ENCODE measurements around the gene PCDHGC3. TPM values are rescaled to one million over a fixed set of nuclear protein-coding genes. Genes with fewer than 3 reads are reported as not detected.

Gene PCDHGC3
- total RNA-seq, 1 donor: 36.3 TPM

DNA sequence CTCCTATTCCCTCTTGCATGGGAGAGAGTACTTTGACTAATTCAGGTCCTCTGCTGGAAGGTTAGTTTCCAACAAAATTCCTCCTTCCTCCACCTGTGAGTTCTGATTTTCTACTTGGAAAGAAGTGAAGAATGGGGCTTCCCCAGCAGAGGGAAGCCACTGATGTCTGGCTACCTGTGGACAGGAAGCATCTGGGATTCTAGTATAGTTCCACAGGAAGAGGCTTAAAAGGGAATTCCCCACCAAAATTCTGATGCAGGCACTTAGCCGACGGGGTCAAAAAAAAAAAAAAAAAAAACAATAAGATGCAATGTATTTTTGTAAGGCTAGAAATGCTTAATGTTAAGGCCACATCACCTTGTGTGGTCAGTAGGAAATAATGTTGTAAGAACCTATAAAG lies 46.5 kb downstream of the PCDHGC3 start:
- TF ChIP-seq, protein P1, sequence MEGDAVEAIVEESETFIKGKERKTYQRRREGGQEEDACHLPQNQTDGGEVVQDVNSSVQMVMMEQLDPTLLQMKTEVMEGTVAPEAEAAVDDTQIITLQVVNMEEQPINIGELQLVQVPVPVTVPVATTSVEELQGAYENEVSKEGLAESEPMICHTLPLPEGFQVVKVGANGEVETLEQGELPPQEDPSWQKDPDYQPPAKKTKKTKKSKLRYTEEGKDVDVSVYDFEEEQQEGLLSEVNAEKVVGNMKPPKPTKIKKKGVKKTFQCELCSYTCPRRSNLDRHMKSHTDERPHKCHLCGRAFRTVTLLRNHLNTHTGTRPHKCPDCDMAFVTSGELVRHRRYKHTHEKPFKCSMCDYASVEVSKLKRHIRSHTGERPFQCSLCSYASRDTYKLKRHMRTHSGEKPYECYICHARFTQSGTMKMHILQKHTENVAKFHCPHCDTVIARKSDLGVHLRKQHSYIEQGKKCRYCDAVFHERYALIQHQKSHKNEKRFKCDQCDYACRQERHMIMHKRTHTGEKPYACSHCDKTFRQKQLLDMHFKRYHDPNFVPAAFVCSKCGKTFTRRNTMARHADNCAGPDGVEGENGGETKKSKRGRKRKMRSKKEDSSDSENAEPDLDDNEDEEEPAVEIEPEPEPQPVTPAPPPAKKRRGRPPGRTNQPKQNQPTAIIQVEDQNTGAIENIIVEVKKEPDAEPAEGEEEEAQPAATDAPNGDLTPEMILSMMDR (IDR thresholded peaks at IDR 0.05; ENCODE audit: insufficient read depth, low read depth, low read length): no peak

DNA sequence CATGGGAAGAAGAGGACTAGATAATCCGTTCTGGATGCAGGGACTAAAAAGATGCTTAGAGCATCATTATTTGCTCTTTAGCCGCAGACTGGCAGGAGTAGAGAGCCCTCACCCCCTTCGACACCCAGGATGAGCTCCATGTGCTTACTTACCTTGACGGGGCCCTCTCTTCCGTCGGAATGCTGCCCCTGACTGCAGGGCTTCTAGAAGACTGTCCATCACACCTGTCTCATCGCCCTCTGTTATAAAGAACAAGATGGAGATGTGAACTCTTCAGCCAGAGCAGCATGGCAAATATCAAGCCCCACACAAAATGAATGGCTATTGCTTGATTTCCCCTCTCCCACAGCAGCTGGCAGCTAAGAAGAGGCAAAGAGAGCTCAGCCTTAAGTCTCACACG lies 48.2 kb downstream of the PCDHGC3 start:
- no peak for DNase-seq (ENCODE audit: low read depth)
- TF ChIP-seq, protein P1 (IDR thresholded peaks at IDR 0.05; ENCODE audit: insufficient read depth, low read depth, low read length): no peak
- H3K4me3 ChIP-seq (ENCODE audit: low read depth, low read length): no peak overlapping the region

More for the DNA sequence above, 46.5 kb downstream of the PCDHGC3 start:
- no peak for DNase-seq (ENCODE audit: low read depth)
- H3K4me3 ChIP-seq (ENCODE audit: low read depth, low read length): no peak overlapping the region

DNA sequence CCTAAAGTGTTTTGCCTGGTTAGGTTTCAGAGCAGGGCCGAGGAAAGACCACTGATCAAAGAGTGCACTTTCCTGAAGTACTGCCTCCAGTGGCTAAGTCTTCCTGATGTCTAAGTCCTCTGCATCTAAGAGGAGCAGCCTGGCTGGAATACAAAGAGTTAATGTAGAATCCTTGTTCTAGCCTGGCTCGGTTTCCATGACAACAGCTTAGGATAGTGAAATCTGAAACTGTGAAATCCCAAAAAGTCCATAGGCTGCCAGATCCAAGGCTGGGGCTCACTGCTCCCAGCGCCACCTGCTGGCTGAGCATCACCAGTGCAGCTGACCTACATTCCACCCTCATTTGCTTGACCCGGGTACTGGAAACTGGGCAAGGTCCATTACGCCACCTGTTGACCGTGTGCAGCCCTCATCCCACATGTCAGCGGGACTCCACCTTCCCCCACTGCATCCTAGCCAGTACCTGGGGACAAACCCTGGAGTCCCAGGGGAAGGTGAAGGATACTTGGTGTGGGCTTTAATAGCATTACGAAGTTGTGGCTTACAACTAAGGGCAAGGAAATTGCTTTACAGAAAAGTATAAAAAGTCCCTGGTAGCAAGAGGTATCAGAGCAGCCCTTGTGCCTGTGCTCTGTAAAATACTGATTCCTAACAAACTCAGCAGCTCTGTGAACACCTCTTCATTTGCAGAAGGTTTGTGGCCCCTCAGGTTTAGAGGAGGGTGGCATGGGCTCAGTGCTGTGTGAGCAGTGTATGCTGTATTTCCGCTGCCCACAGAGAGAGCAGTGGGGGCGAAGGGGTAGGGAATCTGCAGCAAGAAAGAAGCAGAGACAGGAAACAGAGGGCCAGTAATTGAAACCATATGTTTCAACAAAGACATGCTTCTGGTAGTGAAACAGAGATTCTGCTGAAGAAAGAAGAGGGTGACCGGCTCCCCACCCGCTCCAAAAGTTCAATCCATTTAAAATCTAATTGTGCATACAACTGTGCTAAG lies 49.1 kb downstream of the PCDHGC3 start:
- peak; percentile 99 for DNase-seq (ENCODE audit: low read depth)
- no peak overlapping the region for H3K4me3 ChIP-seq (ENCODE audit: low read depth, low read length)
- TF ChIP-seq, protein P1 (IDR thresholded peaks at IDR 0.05; ENCODE audit: insufficient read depth, low read depth, low read length): peak; percentile 100

DNA sequence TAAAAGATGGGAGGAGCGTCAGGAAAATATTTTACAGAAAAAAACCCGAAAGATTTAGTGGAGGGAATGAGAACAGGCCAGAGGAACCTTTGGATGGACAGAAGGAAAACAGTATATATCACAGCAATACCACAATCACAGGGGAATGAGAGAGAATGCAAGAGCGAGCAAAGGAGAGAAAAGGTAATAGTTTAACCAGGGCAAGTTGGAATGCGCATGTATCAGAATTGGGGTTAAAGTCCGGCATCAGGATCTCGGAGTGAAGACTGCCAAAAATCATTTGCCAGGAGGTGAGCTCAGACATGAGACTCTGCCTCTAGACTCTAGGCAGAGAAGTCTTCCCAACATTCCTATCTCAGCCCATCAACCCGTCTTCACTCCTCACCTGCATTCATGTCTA lies 49.9 kb downstream of the PCDHGC3 start:
- DNase-seq (ENCODE audit: low read depth): no peak
- no peak overlapping the region for H3K4me3 ChIP-seq (ENCODE audit: low read depth, low read length)
- TF ChIP-seq, protein P1 (IDR thresholded peaks at IDR 0.05; ENCODE audit: insufficient read depth, low read depth, low read length): no peak

DNA sequence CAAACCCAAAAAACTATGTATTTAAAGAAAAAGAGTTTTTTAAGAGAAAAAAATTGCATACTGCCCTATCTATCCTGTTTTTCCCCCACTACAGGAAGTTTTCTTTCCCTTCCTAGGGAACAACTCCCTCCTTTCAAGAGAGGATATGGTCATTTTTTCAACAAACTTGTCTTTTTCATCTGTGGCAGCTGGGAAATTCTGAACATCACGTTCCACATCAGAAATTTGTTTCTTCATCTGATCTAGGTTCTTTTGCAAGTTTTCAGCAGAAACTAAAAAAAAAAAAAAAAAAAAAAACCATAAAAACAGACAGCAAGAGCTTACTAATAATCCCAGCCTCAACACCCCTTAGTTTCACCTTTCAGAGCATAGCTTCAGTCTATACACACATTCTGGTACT lies 51.7 kb downstream of the PCDHGC3 start:
- TF ChIP-seq, protein P1 (IDR thresholded peaks at IDR 0.05; ENCODE audit: insufficient read depth, low read depth, low read length): no peak
- no peak for DNase-seq (ENCODE audit: low read depth)
- no peak overlapping the region for H3K4me3 ChIP-seq (ENCODE audit: low read depth, low read length)

Other genes starting within 250 kb of the PCDHGC3 start
- under 0.01 TPM in 2 replicates for gene PCDHB15, start 230.6 kb upstream of the PCDHGC3 start, total RNA-seq
- gene SLC25A2, start 171.9 kb upstream of the PCDHGC3 start, total RNA-seq: under 0.01 and 0.64 TPM in 2 replicates
- gene TAF7, start 155.2 kb upstream of the PCDHGC3 start, total RNA-seq: 49.3 and 73.0 TPM in 2 replicates
- 0.64 and 0.86 TPM in 2 replicates for gene PCDHGA1, start 145.5 kb upstream of the PCDHGC3 start, total RNA-seq
- gene PCDHGA2, start 137.2 kb upstream of the PCDHGC3 start, total RNA-seq: 2.6 and 3.0 TPM in 2 replicates
- 3.2 and 4.3 TPM in 2 replicates for gene PCDHGA3, start 132.1 kb upstream of the PCDHGC3 start, total RNA-seq
- gene PCDHGB1, start 125.9 kb upstream of the PCDHGC3 start, total RNA-seq: 2.2 and 2.3 TPM in 2 replicates
- gene PCDHGA4, start 120.9 kb upstream of the PCDHGC3 start, total RNA-seq: 4.5 and 7.3 TPM in 2 replicates
- gene PCDHGB2, start 116.0 kb upstream of the PCDHGC3 start, total RNA-seq: 2.3 and 2.6 TPM in 2 replicates
- 1.3 and 1.9 TPM in 2 replicates for gene PCDHGA5, start 111.8 kb upstream of the PCDHGC3 start, total RNA-seq
- gene PCDHGB3, start 105.7 kb upstream of the PCDHGC3 start, total RNA-seq: 3.9 and 5.2 TPM in 2 replicates
- 4.7 and 4.8 TPM in 2 replicates for gene PCDHGA6, start 102.1 kb upstream of the PCDHGC3 start, total RNA-seq
- 3.5 and 4.5 TPM in 2 replicates for gene PCDHGA7, start 93.2 kb upstream of the PCDHGC3 start, total RNA-seq
- 11.0 and 13.4 TPM in 2 replicates for gene PCDHGB4, start 88.3 kb upstream of the PCDHGC3 start, total RNA-seq
- 3.0 and 3.2 TPM in 2 replicates for gene PCDHGA8, start 83.3 kb upstream of the PCDHGC3 start, total RNA-seq
- 23.2 and 25.0 TPM in 2 replicates for gene PCDHGB5, start 78.0 kb upstream of the PCDHGC3 start, total RNA-seq
- gene PCDHGA9, start 73.2 kb upstream of the PCDHGC3 start, total RNA-seq: 4.7 and 5.2 TPM in 2 replicates
- 4.2 and 4.3 TPM in 2 replicates for gene PCDHGB6, start 67.9 kb upstream of the PCDHGC3 start, total RNA-seq
- 11.7 and 12.2 TPM in 2 replicates for gene PCDHGA10, start 63.0 kb upstream of the PCDHGC3 start, total RNA-seq
- 11.2 and 12.6 TPM in 2 replicates for gene PCDHGB7, start 58.3 kb upstream of the PCDHGC3 start, total RNA-seq
- 11.0 and 15.5 TPM in 2 replicates for gene PCDHGA11, start 54.9 kb upstream of the PCDHGC3 start, total RNA-seq
- gene PCDHGA12, start 45.5 kb upstream of the PCDHGC3 start, total RNA-seq: 15.5 and 18.7 TPM in 2 replicates
- gene PCDHGC4, start 9.1 kb downstream of the PCDHGC3 start, total RNA-seq: 2.6 and 2.9 TPM in 2 replicates
- 2.6 TPM in 2 replicates for gene PCDHGC5, start 13.1 kb downstream of the PCDHGC3 start, total RNA-seq
- 22.9 and 26.8 TPM in 2 replicates for gene DIAPH1, start 143.0 kb downstream of the PCDHGC3 start, total RNA-seq
- 49.0 and 53.5 TPM in 2 replicates for gene HDAC3, start 160.9 kb downstream of the PCDHGC3 start, total RNA-seq
- 4.7 and 8.4 TPM in 2 replicates for gene RELL2, start 161.0 kb downstream of the PCDHGC3 start, total RNA-seq
- gene FCHSD1, start 175.5 kb downstream of the PCDHGC3 start, total RNA-seq: 24.2 and 25.8 TPM in 2 replicates
- 5.6 and 7.7 TPM in 2 replicates for gene ARAP3, start 206.3 kb downstream of the PCDHGC3 start, total RNA-seq